ENCODE measurements around the gene PAK4.

The PAK4 gene

GRCh38 chr19:39082745-39083598, 42.6 kb upstream of the PAK4 start:
- Histone ChIP-seq H3K4me3 (ENCODE audit: low read depth, low read length) (no peak overlapping the region), H3K4me1 (no peaks in the 10 kb centered on the region)

GRCh38 chr19:39083599-39083982, 42.0 kb upstream of the PAK4 start:
- Histone ChIP-seq H3K4me1 (no peaks in the 10 kb centered on the region), H3K27me3 (peaks cover 74% of the 10 kb centered on the region), H3K36me3 (no peaks in the 10 kb centered on the region), H3K4me3 (ENCODE audit: low read depth, low read length) (no peak overlapping the region), H3K9me3 (no peaks in the 10 kb centered on the region)
- DNase-seq: no peak
- TF ChIP-seq CTCF (IDR thresholded peaks at IDR 0.05; ENCODE audit: low read depth, low read length): no peak

More at GRCh38 chr19:39082745-39083598, 42.6 kb upstream of the PAK4 start:
- no peak for TF ChIP-seq CTCF (IDR thresholded peaks at IDR 0.05; ENCODE audit: low read depth, low read length)
- no peaks in the 10 kb centered on the region for H3K9me3 ChIP-seq
- H3K27me3 ChIP-seq: peaks cover 68% of the 10 kb centered on the region
- no peaks in the 10 kb centered on the region for H3K36me3 ChIP-seq
- DNase-seq: no peak

GRCh38 chr19:39083983-39084731, 41.4 kb upstream of the PAK4 start, which contains the start of gene ACP7:
Gene ACP7, plus strand, starts transcription at chr19:39084368. Its CDS starts 902 bp downstream, at chr19:39085270.
- TF ChIP-seq CTCF (IDR thresholded peaks at IDR 0.05; ENCODE audit: low read depth, low read length): no peak
- Histone ChIP-seq H3K27me3 (peaks cover 78% of the 10 kb centered on the region), H3K36me3 (no peaks in the 10 kb centered on the region), H3K4me3 (ENCODE audit: low read depth, low read length) (no peak within 1 kb of the TSS), H3K4me1 (no peaks in the 10 kb centered on the region), H3K9me3 (no peaks in the 10 kb centered on the region)
- DNase-seq: no peak

GRCh38 chr19:39084732-39085080, 40.9 kb upstream of the PAK4 start:
- Histone ChIP-seq H3K4me3 (ENCODE audit: low read depth, low read length) (no peak overlapping the region), H3K9me3 (no peaks in the 10 kb centered on the region), H3K36me3 (no peaks in the 10 kb centered on the region), H3K27me3 (peaks cover 83% of the 10 kb centered on the region), H3K4me1 (no peaks in the 10 kb centered on the region)
- no peak for DNase-seq
- no peak for TF ChIP-seq CTCF (IDR thresholded peaks at IDR 0.05; ENCODE audit: low read depth, low read length)

GRCh38 chr19:39085392-39085791, 40.2 kb upstream of the PAK4 start:
- H3K4me1 ChIP-seq: no peaks in the 10 kb centered on the region
- H3K4me3 ChIP-seq (ENCODE audit: low read depth, low read length): no peak overlapping the region
- DNase-seq: no peak
- H3K27me3 ChIP-seq: peaks cover 84% of the 10 kb centered on the region
- no peaks in the 10 kb centered on the region for H3K9me3 ChIP-seq
- TF ChIP-seq CTCF (IDR thresholded peaks at IDR 0.05; ENCODE audit: low read depth, low read length): no peak
- no peaks in the 10 kb centered on the region for H3K36me3 ChIP-seq

- no peak overlapping the region for H3K4me3 ChIP-seq (ENCODE audit: low read depth, low read length)
- TF ChIP-seq CTCF (IDR thresholded peaks at IDR 0.05; ENCODE audit: low read depth, low read length): no peak
- H3K9me3 ChIP-seq: no peaks in the 10 kb centered on the region
- H3K36me3 ChIP-seq: no peaks in the 10 kb centered on the region
- H3K4me1 ChIP-seq: no peaks in the 10 kb centered on the region
- H3K27me3 ChIP-seq: peaks cover 74% of the 10 kb centered on the region
- no peak for DNase-seq
Observed at GRCh38 chr19:39086386-39086785, 39.2 kb upstream of the PAK4 start.

Data from BE2C (cell line).